Gastroesophageal sphincter (tissue), 3 donors: ENCODE data around the gene GNG4.

Experiments used
- CTCF ChIP-seq, 4 experiments: fragments of 200-600 bp in 2 of 4; fragments of 450-650 bp in 2 of 4; sonication (generic) in 1 of 4; IDR thresholded peaks; one replicate each; pipeline ENCODE4 v1.5.1; 2017 to 2019; ENCODE audit warnings: antibody characterized with exemption in 4 of 4, mild to moderate bottlenecking in 2 of 4, moderate library complexity in 2 of 4
- EP300 ChIP-seq: sonication (generic); formaldehyde crosslinking; IDR thresholded peaks from one replicate; pipeline ENCODE4 v1.6.1; 2017; ENCODE audit warnings: antibody characterized with exemption, mild to moderate bottlenecking
- POLR2A ChIP-seq, 2 donors: fragments of 450-650 bp; IDR thresholded peaks; one replicate each; pipeline ENCODE4 v1.6.1; 2017; ENCODE audit warnings: antibody characterized with exemption in 2 of 2, mild to moderate bottlenecking in 2 of 2, moderate library complexity in 1 of 2
- POLR2AphosphoS5 ChIP-seq: sonication (generic); formaldehyde crosslinking; IDR thresholded peaks from one replicate; pipeline ENCODE4 v1.6.1; 2017; ENCODE audit warnings: antibody characterized with exemption

- no peak for TF ChIP-seq CTCF (IDR thresholded peaks at IDR 0.05)
- TF ChIP-seq POLR2AphosphoS5: no peak
- TF ChIP-seq POLR2A (IDR thresholded peaks at IDR 0.05): no peak
- TF ChIP-seq EP300: no peak
Observed at GRCh38 chr1:235545292-235545930, 104.2 kb downstream of the GNG4 start.
